WTC11 (cell line): Measurements from ENCODE around the gene ETNK1.

ENCODE experiments used
- CTCF ChIP-seq: fragments of 200-600 bp; IDR thresholded peaks from 2 replicates; pipeline ENCODE4 v1.8.0; 2022; ENCODE audit warnings: antibody characterized with exemption
- E2F1 ChIP-seq: sonication (generic); formaldehyde crosslinking; IDR thresholded peaks from 2 replicates; pipeline ENCODE4 v1.8.0; 2022; ENCODE audit warnings: mild to moderate bottlenecking, missing genetic modification reagents
- MLX ChIP-seq: sonication (generic); formaldehyde crosslinking; IDR thresholded peaks from 2 replicates; pipeline ENCODE4 v1.8.1; 2023; ENCODE audit warnings: mild to moderate bottlenecking, missing genetic modification reagents, moderate library complexity
- NR2C2 ChIP-seq: sonication (generic); formaldehyde crosslinking; IDR thresholded peaks from 2 replicates; pipeline ENCODE4 v1.8.0; 2022; ENCODE audit warnings: mild to moderate bottlenecking, missing genetic modification reagents
- PRDM15 ChIP-seq: sonication (generic); formaldehyde crosslinking; IDR thresholded peaks from 2 replicates; pipeline ENCODE4 v1.8.0; 2022; ENCODE audit warnings: missing genetic modification reagents
- TEAD1 ChIP-seq: sonication (generic); formaldehyde crosslinking; IDR thresholded peaks from 2 replicates; pipeline ENCODE4 v1.8.0; 2022; ENCODE audit warnings: mild to moderate bottlenecking, missing genetic modification reagents
- ZNF121 ChIP-seq: sonication (generic); formaldehyde crosslinking; IDR thresholded peaks from 2 replicates; pipeline ENCODE4 v1.8.0; 2023; ENCODE audit warnings: missing genetic modification reagents
- ZNF317 ChIP-seq: sonication (generic); formaldehyde crosslinking; IDR thresholded peaks from 2 replicates; pipeline ENCODE4 v1.8.1; 2023; ENCODE audit warnings: low read depth, mild to moderate bottlenecking, moderate library complexity, missing genetic modification reagents, borderline replicate concordance
- ZNF423 ChIP-seq: fragments of 250-450 bp; sonication (Bioruptor Pico); IDR thresholded peaks from 2 replicates; pipeline ENCODE4 v2.1.2; 2022; ENCODE audit warnings: mild to moderate bottlenecking, moderate library complexity
- TF ChIP-seq, protein P1 (sequence below): sonication (generic); formaldehyde crosslinking; IDR thresholded peaks from 2 replicates; pipeline ENCODE4 v1.8.0; 2022; ENCODE audit warnings: mild to moderate bottlenecking, missing genetic modification reagents
- TF ChIP-seq, protein P2 (sequence below): sonication (generic); formaldehyde crosslinking; IDR thresholded peaks from 2 replicates; pipeline ENCODE4 v1.8.1; 2023; ENCODE audit warnings: mild to moderate bottlenecking, missing genetic modification reagents, borderline replicate concordance

DNA sequence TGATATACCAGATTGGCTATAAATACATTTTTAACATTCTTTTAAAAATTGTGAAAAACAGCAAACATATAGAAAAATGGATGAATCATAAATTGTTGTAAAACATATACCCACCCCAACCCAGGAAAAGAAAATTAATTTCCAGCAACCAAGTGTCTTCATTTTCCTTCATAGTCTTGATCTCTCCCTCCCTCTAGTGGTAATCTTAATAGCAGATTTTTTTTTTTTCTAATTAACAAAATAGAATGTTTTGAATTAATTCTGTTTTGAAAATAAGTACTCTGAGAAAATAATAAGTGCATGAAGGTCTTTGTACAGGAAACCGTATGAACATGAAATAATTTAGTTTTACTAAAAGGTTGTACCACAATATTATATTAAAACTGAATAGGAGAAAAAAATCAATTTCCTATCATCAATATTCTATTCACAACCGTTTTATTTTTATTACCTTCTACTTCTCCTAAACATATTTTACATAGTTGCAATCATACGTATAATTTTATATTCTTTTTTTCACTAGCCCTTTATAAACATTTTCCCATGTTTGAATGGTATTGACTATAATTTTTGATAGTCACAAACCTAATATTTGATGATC, 7.0 kb downstream of the ETNK1 start:
- no peak for TF ChIP-seq CTCF
- TF ChIP-seq, protein P1, sequence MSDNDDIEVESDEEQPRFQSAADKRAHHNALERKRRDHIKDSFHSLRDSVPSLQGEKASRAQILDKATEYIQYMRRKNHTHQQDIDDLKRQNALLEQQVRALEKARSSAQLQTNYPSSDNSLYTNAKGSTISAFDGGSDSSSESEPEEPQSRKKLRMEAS (CRISPR knock-in tag): no peak
- no peak for TF ChIP-seq TEAD1 (CRISPR knock-in tag)
- TF ChIP-seq, protein P2, sequence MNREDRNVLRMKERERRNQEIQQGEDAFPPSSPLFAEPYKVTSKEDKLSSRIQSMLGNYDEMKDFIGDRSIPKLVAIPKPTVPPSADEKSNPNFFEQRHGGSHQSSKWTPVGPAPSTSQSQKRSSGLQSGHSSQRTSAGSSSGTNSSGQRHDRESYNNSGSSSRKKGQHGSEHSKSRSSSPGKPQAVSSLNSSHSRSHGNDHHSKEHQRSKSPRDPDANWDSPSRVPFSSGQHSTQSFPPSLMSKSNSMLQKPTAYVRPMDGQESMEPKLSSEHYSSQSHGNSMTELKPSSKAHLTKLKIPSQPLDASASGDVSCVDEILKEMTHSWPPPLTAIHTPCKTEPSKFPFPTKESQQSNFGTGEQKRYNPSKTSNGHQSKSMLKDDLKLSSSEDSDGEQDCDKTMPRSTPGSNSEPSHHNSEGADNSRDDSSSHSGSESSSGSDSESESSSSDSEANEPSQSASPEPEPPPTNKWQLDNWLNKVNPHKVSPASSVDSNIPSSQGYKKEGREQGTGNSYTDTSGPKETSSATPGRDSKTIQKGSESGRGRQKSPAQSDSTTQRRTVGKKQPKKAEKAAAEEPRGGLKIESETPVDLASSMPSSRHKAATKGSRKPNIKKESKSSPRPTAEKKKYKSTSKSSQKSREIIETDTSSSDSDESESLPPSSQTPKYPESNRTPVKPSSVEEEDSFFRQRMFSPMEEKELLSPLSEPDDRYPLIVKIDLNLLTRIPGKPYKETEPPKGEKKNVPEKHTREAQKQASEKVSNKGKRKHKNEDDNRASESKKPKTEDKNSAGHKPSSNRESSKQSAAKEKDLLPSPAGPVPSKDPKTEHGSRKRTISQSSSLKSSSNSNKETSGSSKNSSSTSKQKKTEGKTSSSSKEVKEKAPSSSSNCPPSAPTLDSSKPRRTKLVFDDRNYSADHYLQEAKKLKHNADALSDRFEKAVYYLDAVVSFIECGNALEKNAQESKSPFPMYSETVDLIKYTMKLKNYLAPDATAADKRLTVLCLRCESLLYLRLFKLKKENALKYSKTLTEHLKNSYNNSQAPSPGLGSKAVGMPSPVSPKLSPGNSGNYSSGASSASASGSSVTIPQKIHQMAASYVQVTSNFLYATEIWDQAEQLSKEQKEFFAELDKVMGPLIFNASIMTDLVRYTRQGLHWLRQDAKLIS (CRISPR knock-in tag): no peak
- TF ChIP-seq PRDM15 (CRISPR knock-in tag): no peak
- no peak for TF ChIP-seq ZNF317 (CRISPR knock-in tag)
- no peak for TF ChIP-seq NR2C2
- TF ChIP-seq ZNF121: no peak
- TF ChIP-seq E2F1 (CRISPR knock-in tag): no peak
- TF ChIP-seq ZNF423 (CRISPR knock-in tag): no peak
- TF ChIP-seq MLX: no peak
